OCI-LY1 (cell line): ENCODE measurements around the gene TNNT2.

ENCODE experiments used
- H2AFZ ChIP-seq: fragments of 200-600 bp; sonication (generic), shearing (Covaris generic); 2 replicates; pipeline ENCODE4 v1.6.0; 2014; ENCODE audit warnings: antibody characterized with exemption, mild to moderate bottlenecking, low read length
- H3F3A ChIP-seq: fragments of 200-600 bp; sonication (generic), shearing (Covaris generic); 2 replicates; pipeline ENCODE4 v1.6.0; 2014; ENCODE audit warnings: mild to moderate bottlenecking, antibody characterized with exemption, low read length, moderate library complexity; ENCODE audit not compliant: insufficient read depth
- H3K27ac ChIP-seq: fragments of 200-600 bp; sonication (generic); 2 replicates; pipeline ENCODE4 v1.5.1; 2014; ENCODE audit warnings: low read length, mixed run types, mild to moderate bottlenecking, low read depth; ENCODE audit not compliant: poor library complexity, severe bottlenecking
- H3K27me3 ChIP-seq: fragments of 200-600 bp; sonication (generic); 2 replicates; pipeline ENCODE4 v1.6.0; 2014; ENCODE audit warnings: antibody characterized with exemption, mild to moderate bottlenecking, low read length, moderate library complexity; ENCODE audit not compliant: insufficient read depth
- H3K36me3 ChIP-seq: fragments of 200-600 bp; sonication (generic); 2 replicates; pipeline ENCODE4 v1.6.1; 2014; ENCODE audit warnings: mild to moderate bottlenecking, antibody characterized with exemption, low read length, moderate library complexity, mixed read lengths; ENCODE audit not compliant: insufficient read depth
- H3K4me1 ChIP-seq: fragments of 200-600 bp; sonication (generic); 2 replicates; pipeline ENCODE4 v1.5.1; 2014; ENCODE audit warnings: mild to moderate bottlenecking, low read length, moderate library complexity; ENCODE audit not compliant: insufficient read depth, severe bottlenecking
- H3K4me2 ChIP-seq: fragments of 200-600 bp; sonication (generic), shearing (Covaris generic); 2 replicates; pipeline ENCODE4 v1.6.1; 2014; ENCODE audit warnings: low read length
- H3K4me3 ChIP-seq: fragments of 200-600 bp; sonication (generic); 2 replicates; pipeline ENCODE4 v1.5.1; 2014; ENCODE audit warnings: low read length, low read depth, mild to moderate bottlenecking, mixed read lengths; ENCODE audit not compliant: poor library complexity, severe bottlenecking
- H3K79me2 ChIP-seq: fragments of 200-600 bp; shearing (Covaris generic); 2 replicates; pipeline ENCODE4 v1.6.1; 2016; ENCODE audit warnings: mixed run types, low read length, mixed read lengths; ENCODE audit not compliant: insufficient read depth
- H3K9ac ChIP-seq: fragments of 200-600 bp; sonication (generic), shearing (Covaris generic); 2 replicates; pipeline ENCODE4 v1.6.1; 2014; ENCODE audit warnings: mild to moderate bottlenecking, low read length, mixed read lengths
- H3K9me2 ChIP-seq: fragments of 200-600 bp; sonication (generic), shearing (Covaris generic); 2 replicates; pipeline ENCODE4 v1.6.1; 2014; ENCODE audit warnings: low read depth, mild to moderate bottlenecking, low read length, mixed read lengths
- H3K9me3 ChIP-seq: fragments of 200-600 bp; shearing (Covaris generic); 2 replicates; pipeline ENCODE4 v1.6.1; 2014; ENCODE audit warnings: low read length, mixed read lengths
- H4K20me1 ChIP-seq: fragments of 200-600 bp; sonication (generic), shearing (Covaris generic); 2 replicates; pipeline ENCODE4 v1.6.0; 2016; ENCODE audit warnings: mild to moderate bottlenecking, low read length; ENCODE audit not compliant: insufficient read depth
- CTCF ChIP-seq: fragments of 200-600 bp; sonication (generic), shearing (Covaris generic); IDR thresholded peaks from 2 replicates; pipeline ENCODE4 v1.5.1; 2017; ENCODE audit warnings: mild to moderate bottlenecking, antibody characterized with exemption, low read length, moderate library complexity, mixed read lengths
- EZH2 ChIP-seq: fragments of 200-600 bp; sonication (generic), shearing (Covaris generic); IDR thresholded peaks from 2 replicates; pipeline ENCODE4 v1.8.0; 2017; ENCODE audit warnings: borderline replicate concordance, mixed run types, mild to moderate bottlenecking, antibody characterized with exemption, low read length, moderate library complexity, mixed read lengths

Gene TNNT2

GRCh38 chr1:201400852-201401230 is 23.4 kb upstream of the TNNT2 start:
- no peaks in the 10 kb centered on the region for H4K20me1 ChIP-seq
- H3K9me3 ChIP-seq: no peaks in the 10 kb centered on the region
- no peaks in the 10 kb centered on the region for H3F3A ChIP-seq
- no peaks in the 10 kb centered on the region for H3K36me3 ChIP-seq
- no peak overlapping the region for H2AFZ ChIP-seq
- H3K4me3 ChIP-seq: no peak overlapping the region
- H3K4me2 ChIP-seq: no peak overlapping the region
- no peak overlapping the region for H3K27ac ChIP-seq
- H3K79me2 ChIP-seq: no peaks in the 10 kb centered on the region
- H3K9ac ChIP-seq: no peak overlapping the region
- H3K27me3 ChIP-seq: peaks cover 7% of the 10 kb centered on the region; the same call in 1 of the 2 replicates
- no peaks in the 10 kb centered on the region for H3K9me2 ChIP-seq
- no peaks in the 10 kb centered on the region for H3K4me1 ChIP-seq
- TF ChIP-seq CTCF: no peak
- no peak for TF ChIP-seq EZH2

- no peak overlapping the region for H3K4me3 ChIP-seq
- no peak overlapping the region for H3K9ac ChIP-seq
- H3K79me2 ChIP-seq: no peaks in the 10 kb centered on the region
- no peaks in the 10 kb centered on the region for H3K9me3 ChIP-seq
- H3K36me3 ChIP-seq: no peaks in the 10 kb centered on the region
- TF ChIP-seq CTCF (no peak), EZH2 (no peak)
- H3F3A ChIP-seq: no peaks in the 10 kb centered on the region
- H3K9me2 ChIP-seq: no peaks in the 10 kb centered on the region
- H4K20me1 ChIP-seq: no peaks in the 10 kb centered on the region
- H3K27me3 ChIP-seq: peaks cover 7% of the 10 kb centered on the region; the same call in 1 of the 2 replicates
- H2AFZ ChIP-seq: no peak overlapping the region
- no peak overlapping the region for H3K27ac ChIP-seq
- no peak overlapping the region for H3K4me2 ChIP-seq
- no peaks in the 10 kb centered on the region for H3K4me1 ChIP-seq
Observed at GRCh38 chr1:201400212-201400851, 22.9 kb upstream of the TNNT2 start.

GRCh38 chr1:201399352-201400126 is 22.1 kb upstream of the TNNT2 start:
- Histone ChIP-seq H3K4me3 (no peak overlapping the region), H3K36me3 (no peaks in the 10 kb centered on the region), H3K79me2 (no peaks in the 10 kb centered on the region), H3K9ac (no peak overlapping the region), H3K4me1 (no peaks in the 10 kb centered on the region), H3K9me2 (no peaks in the 10 kb centered on the region), H3K4me2 (no peak overlapping the region), H3K27ac (no peak overlapping the region), H2AFZ (no peak overlapping the region), H3K27me3 (0 out of 2 replicates have a peak, but pooled peaks cover 6% of the 10 kb centered on the region), H3K9me3 (no peaks in the 10 kb centered on the region), H3F3A (no peaks in the 10 kb centered on the region), H4K20me1 (no peaks in the 10 kb centered on the region)
- no peak for TF ChIP-seq EZH2
- TF ChIP-seq CTCF: no peak
